ENCODE measurements around the gene NSUN5.
"Not testable (repeated sequence)": the region's sequence is repeated elsewhere in the genome, so short reads cannot be mapped to it uniquely, and the experiment has no call there.

NSUN5 gene

DNA sequence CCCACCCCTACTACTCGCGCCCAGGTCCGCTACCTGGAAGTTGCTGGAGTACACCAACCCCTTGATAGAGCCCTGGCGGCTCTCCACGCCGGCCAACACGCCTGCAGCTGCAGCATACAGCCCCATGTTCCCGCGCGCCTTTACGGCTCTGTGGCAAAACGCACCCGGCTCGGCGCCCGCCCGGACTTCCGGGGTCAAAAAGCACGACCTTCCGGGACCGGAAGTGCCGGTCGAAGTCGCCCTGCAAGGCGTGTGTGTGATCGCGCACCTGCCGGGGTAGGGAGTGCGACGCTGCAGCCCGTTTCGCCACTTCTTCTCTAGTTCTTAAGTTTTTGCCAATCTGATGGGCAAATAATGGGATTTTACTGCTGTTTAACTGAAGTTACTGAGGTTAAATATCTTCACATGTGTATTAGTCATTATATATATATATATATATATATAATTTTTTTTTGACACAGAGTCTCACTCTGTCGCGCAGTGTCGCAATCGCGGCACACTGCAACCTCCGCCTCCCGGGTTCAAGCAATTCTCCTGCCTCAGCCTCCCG, at the start of gene NSUN5:
NSUN5 (minus strand) TSS at position 162 of the 550 bp plus-strand sequence; CDS start at position 126, 36 bp downstream.
- peak; percentile 89 to 90 for DNase-seq

DNA sequence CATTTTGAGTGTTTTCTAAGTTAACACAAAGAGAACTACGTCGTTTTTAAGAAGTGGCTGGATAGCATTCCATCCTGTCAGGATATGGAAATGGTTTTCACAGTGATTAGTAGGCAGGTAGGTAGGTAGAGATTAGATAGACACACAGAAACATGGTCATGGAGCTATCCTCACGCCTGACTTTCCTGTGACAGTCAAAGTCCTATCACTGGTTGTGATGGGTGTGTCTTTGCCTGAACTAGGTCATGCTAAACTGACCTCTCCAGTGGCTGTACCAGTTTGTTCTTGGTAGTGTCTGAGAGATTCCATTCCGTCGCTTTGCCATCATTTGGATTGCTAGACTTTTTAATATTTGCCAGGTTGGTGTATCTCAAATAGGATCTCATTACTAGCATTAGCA, 47.5 kb upstream of the NSUN5 start:
- DNase-seq: no peak

DNA sequence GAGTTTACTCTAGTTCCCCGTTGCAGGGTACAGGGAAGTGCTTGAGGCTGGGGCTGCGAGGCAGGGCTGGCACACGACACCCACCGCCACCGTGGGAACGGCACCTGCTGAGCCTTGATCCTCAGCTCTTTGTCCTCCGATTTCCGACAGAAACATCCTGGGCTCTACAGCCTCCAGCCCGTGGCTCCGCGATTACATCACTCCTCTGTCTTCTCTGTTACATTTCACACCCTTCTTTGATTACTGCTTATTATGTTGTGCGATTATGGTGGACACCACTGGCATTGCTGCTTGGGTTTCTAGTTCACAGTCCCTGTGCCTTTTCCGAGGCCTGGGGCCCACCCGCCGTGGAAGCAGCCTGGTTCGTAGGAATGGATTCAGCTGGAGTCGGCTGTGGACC, 46.2 kb upstream of the NSUN5 start:
- no peak for DNase-seq

DNA sequence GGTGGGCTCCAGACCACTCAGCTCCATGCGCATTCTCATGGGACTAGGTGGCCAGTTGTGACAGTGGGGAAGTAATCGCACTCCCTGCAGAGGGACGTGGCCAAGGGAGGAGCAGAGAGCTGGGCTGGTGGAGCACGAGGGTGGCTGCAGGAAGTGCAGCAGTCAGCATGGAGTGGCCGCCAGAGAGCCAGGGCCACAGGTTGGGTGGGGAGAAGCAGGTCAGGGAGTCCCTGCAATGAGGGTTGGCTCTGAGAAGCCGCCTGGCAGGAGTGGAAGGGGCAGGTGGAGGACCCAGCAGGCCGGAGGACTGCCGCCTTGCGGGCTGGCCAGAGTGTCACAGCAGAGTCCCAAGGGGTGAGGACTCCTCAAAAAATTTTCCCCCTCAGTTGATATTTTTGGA, 45.6 kb upstream of the NSUN5 start:
- DNase-seq: no peak

DNA sequence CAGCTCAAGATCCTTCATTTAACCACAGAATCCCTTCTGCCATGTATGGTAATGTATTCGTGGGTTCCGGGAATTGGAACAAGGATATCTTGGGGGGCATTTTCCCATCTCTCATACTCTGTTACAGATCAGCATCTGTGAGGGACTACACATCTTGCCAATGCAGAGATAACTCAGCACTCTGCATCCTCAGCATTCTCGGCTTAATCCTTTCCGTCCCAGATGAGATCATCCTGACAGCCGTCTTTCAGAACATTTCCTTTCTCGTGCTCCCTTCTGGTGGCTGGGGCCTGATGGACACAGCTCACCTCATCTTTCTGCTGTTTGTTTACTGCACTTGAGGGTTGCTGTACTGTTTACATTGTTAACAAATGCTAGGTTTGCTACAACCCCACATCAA, 44.6 kb upstream of the NSUN5 start:
- DNase-seq: no peak

DNA sequence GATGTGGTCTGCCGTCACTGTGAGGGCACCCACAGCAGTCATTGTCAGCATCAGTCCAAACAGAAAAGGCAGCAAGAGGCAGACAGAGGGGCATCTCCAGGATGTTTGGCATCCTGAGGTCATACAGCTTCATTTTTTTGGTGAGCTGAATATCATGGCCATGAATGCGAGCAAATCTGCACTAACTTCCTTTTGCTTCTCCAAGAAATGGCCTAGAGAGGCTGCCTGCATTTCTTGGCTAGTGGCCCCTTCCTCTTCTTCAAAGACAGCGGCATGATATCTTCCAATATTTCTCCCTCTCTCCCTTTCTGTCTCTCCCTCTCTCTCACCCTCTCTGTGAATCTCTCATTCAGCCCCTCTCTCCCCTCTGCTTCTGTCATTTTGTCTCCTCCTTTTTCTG, 44.2 kb upstream of the NSUN5 start:
- no peak for DNase-seq

DNA sequence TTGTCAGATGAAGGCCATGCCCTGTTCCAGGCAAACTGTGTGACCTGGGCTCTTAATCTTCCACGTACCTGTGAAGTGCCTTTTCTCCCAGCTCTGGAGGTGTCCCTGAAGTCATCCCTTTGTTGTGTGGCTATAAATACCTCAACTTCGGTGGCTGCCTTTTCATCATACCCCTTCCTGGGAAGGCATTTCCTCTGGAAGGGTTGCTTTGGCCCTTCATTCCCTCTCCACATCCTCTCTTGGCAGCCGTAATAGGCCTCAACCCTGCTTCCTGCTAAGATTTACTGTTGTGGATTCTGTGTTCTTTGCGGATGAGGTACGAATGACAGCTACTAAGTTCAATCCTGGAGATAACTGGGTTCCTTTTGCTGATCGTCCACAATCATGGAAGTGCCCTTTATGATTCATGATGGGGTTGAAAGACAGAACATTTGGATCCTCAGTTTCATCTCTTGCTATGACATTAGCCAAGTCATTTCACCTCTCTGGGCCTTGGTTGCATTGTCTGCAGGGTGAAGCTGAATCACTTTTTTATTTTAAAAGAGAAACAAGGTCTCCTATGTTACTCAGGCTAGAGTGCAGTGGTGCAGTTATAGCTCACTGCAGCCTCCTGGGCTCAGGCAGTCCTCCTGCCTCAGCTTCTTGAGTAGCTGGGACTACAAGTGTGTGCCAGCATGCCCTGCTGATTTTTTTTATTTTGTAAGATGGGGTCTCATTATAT, 43.0 kb upstream of the NSUN5 start:
- no peak for DNase-seq

DNA sequence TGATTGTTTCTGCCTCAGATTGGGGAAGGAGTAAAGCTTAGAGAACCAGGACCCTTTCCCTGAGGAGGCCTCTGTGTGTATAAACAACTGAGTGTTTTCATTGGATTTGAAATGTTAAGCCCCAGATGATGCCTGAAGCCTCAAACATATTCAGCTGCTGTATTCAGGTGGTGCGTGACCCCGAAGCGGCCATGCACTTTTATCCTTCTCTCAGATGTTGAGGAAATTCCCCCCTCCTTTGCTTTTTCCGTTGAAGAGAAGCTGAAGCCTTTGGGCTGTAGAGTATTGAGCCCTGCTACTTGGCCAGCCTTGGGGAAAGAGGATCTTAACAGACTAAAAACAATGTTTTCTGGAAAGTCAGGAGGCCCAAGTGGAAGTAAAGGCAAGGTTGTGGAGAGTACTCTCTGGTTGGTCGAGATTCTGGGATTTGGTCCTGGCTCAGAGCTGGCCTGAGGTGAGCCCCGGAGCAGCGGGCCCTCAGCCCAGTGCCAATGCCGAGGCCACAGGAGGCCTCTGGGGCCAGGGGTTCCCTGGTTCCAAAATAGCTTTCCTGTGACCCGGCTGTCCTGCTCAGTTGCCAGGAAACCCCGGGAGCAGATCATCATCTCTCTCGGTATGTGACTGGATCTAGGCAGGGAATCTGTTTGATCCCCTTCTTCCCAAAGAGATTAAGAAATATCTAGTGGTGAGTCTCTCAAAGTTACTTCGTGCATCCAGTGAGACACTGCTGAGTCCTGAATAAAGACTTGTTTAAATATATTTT, 41.9 kb upstream of the NSUN5 start:
- DNase-seq: no peak

DNA sequence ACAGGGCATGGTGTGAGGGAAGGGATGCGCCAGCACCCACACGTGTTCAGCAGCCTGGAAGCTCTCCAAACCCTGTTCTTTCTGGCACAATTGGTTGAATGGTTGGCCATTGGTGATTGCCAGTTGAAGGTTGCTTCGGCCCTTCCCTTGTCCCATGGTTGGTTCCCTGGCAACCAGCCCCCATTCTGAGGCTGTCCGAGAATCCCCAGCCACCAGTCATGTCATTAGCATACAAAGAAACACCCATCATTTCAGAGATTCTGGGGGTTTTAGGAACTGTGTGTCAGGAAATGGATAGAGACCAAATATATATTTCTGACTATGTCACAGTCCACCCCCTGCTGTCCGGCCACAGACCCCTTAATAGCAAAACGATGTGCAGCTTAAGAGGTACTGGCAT, 41.1 kb upstream of the NSUN5 start:
- no peak for DNase-seq

DNA sequence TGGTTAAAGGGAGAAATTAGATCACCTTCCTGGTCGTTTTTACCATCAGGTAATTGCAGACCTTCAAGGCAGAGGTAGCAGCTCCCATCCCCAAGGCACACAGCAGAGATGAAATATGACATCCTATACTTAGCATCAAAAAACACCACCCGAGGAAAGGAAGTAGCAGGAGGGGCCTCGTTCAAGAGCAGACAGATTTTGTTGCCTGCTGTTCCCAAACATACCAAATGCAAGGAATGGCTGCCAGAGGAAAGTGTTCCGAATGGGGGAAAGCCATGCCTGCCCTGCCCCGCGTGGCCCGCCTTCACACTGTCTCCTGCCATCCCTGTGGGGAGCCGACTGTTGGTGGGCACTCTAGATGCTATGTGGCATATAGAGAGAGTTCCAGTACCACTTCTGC, 37.3 kb upstream of the NSUN5 start:
- DNase-seq: no peak

DNA sequence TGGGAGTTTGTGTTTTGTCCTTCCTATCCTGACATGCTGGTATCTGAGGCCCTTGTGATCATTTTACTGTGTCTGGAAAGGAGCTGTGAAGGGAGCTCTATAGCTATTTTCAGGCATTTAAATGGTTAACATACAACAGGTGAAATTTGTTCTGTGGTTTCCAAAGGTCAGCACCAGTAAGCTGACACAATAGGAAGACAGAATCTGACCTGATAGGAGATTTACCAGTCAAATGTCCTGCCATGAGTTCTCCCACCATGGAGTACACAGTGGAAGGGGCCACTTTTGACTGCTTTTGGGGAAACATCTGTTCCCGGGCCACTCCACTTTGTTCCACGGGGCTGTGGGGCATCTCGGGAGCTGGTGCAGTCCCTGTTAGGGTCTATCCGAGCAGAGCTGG, 36.9 kb upstream of the NSUN5 start:
- no peak for DNase-seq

DNA sequence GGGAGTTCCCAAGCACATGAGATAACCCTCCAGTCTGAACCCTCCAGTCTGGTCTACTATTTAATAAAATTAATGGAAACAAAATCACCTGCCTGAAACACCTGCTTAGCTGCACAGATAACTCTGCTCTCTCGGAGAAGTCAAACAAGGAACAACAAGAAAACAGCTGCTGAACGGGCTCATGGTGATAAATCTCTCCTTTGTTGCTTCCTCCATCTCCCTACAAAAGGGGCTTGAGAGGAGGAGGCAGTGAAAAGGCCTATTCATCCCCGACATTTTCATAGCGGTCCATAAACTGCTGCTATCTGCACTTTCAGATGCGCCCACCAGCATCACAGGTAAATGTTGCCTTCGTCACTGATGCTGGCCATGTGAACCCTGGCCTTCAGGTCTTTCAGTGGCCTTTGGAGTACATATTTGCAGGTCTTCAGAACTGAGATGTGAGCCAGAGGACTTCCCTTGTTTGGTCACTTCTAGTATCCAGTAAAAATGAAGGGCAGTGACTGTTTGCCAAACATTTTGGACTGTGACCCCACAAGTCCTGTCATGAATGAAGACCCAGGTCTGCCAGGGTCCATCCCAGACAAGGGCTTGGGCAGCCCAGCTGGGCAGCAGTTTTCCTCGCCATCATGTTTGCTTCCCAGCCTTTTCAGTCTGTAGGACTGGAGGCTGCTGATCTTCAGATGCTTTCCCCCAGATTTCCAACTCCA, 35.2 kb upstream of the NSUN5 start:
- no peak for DNase-seq

DNA sequence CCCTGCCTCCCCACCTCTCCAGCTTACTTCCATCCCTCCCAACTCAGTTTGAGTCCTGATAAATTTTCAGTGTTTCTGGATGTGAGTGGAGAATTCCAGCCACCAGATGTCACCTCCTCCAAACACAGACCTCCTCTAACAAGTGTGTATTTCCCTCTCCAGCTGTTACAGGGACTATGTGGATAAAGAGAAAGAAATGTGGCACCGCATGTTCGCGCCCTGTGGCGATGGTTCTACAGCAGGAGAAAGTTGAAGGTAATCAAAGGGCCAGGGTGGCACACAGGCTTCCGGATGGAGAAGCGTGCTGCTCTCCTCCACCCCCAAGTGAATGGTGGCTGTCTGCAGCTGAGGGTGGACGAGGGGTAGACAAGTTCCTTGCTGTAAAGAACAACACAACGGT, 34.0 kb upstream of the NSUN5 start:
- no peak for DNase-seq

DNA sequence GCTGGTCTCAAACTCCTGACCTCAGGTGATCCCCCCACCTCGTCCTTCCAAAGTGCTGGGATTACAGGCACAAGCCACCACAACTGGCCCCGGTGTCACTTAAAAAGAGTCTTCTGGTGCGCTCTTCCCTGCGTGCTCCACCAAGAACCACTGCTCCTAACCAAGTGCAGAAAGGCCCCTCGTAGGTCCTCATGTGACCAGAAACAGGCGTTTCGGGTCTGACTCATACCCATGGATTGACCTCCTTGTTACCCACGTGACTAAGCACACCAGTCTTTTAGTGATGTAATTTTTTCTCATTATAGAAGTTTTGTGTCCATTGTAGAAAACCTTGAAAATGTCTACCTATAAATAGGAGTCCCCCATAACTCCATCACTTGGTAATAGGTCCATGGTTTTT, 33.3 kb upstream of the NSUN5 start:
- peak in 1 of 2 donors; percentile 31 for DNase-seq

DNA sequence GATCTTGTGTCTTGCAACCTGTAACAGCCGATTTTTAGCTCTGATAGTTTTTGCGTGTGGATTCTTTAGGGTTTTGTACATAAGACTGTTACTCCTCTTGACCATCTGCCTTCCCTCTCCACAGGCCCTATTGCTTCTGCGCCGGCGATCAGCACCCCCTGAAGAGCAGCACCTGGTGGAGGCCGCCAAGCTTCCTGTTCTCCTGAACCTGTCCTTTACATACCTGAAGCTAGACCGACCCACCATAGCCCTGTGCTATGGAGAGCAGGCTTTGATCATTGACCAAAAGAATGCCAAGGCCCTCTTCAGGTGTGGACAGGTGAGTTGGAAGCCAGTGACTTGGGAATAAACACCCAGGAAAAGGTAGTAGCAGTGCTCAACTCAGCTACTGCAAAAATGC, 31.9 kb upstream of the NSUN5 start:
- DNase-seq: no peak

DNA sequence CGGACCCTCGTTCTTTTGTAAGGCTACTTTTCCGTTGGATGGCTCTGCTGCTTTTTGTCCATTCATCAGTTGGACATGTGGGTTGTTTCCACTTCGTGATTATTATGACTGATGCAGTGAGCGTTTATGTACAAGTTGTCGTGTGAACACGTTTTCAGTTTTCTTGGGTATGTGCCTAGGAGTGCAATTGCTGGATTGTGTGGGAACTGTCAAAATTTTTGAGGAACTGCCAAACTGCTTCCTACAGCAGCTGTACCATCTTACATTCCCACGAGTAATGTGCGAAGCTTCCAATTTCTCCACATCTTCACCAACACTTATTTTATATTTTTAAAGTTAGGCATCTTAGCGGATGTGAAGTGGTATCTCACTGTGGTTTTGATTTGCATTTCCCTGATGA, 29.7 kb upstream of the NSUN5 start:
- DNase-seq: no peak

DNA sequence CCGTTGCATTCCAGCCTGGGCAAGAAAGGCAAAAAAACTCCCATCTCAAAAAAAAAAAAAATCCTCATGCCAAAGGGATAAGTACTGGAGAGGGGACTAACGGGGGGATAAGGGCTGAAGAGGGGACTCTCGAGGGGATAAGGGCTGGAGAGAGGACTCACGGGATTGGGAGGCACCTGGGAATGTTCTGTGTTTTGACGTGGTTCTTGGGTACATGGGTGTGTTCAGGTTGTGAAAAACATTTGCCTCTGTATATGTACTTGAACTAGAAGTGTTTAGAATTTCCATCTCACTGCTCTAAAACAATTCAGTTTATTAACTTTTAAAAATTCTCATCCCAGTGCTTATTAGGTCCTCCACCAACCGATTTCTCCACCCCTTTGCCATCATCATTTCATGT, 23.8 kb upstream of the NSUN5 start:
- DNase-seq: no peak

DNA sequence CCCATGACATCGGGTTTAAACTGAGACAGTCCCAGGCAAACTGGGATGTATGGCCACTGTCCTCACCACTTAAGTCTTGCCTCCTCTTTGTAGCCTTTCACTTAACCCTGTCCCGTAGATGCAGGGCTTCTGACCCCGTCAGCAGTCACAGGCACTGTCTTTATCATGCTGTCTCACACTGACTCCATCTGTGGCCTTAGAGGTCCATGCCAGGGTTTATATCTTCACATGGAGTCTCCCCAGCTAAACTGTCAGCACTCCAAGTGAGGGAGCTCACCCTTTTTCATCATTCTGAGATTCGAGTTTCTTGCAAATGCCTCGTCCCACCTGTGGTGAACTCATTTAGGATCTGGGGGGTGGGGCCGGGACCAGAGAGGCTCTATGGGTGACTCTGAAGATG, 22.1 kb upstream of the NSUN5 start:
- no peak for DNase-seq

DNA sequence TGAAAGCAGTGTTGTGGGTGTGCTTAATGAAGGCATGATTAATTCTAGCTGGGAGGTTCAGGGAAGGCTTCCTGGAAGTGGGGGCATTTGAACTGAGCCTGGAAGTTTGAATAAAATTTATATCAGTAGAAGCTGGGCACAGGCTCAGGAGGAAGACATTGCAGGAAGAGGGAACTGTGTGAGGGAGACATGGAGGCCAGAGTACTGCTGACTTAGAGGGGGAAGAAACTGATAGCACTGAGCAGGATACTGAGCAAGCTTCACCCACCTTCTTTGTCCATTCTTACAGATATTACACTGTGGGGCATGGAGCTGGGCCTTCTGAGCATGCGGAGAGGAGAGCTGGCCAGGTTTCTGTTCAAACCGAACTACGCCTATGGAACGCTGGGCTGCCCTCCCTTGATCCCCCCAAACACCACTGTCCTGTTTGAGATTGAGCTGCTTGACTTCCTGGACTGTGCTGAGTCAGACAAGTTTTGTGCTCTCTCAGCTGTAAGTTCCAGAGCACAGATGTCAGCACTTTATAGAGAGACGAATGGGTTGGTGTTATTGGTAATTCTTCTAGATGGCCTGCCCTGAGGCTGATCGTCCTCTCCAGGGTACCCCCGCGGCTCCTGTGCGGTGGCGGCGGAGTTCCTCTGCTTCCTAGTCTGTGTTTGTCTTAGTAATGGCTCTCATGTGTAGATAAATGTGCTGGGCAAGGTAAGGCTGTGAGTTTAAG, 21.4 kb upstream of the NSUN5 start:
- no peak for DNase-seq

DNA sequence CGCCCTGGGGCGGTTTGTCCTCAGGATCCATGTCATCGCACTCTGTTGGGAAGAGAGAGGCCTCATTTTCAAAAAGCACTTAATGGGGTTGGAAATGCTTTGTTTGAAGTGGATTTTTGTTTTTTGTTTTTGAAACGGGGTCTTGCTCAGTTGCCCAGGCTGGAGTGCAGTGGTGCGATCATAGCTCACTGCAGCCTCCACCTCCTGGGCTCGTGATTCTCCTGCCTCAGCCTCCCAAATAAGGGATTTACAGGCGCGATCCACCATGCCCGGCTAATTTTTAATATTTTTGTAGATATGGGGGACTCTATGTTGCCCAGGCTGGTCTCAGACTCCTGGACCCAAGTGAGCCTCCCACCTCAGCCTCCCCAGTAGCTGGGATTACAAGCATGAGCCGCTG, 20.1 kb upstream of the NSUN5 start:
- DNase-seq: no peak

DNA sequence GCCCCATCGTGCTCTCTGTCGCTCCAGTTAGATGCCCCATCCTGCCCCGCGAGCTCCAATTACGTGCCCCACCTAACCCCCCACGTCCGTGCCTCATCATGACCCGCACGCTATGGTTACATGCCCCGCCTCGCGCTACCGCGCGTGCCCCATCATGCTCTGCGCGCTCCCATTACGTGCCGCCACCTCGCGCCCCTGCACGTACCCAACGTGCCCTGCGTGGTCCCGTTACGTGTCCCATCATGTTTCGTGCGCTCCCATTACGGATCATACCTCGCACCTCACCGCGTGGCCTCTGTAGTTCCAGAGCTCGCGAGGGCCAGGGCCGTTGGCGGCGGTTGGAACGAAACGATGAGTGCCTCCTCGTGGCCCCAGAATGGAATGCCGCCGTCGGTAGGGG, 19.3 kb upstream of the NSUN5 start, which contains the start of the genes FKBP6 and TRIM50:
FKBP6 (plus strand) TSS at position 240 of the 400 bp plus-strand sequence. CDS start 268 bp downstream, outside the sequence.
TRIM50 (minus strand) TSS at position 161 of the 400 bp plus-strand sequence. CDS start 3,295 bp downstream, outside the sequence.
- DNase-seq: not testable (repeated sequence)

DNA sequence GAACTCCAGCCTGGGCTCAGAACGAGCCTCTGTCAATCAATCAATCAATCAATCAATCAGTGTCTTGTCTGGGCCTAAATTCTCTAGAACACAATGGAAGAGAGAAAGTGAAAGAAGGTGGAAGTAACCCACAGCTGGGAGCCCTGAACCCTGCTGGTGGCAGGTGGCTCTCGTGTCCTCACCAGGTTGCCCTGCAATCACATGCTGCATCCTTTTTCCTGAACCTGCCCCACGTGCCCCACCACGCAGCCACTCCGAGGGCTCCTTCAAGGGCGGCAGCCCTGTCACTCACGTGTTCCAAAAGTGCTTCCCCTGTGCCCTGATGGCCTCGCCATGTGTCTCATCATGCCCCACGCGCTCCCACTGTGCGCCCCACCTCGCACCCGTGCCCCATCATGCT, 18.8 kb upstream of the NSUN5 start:
- not testable (repeated sequence) for DNase-seq

DNA sequence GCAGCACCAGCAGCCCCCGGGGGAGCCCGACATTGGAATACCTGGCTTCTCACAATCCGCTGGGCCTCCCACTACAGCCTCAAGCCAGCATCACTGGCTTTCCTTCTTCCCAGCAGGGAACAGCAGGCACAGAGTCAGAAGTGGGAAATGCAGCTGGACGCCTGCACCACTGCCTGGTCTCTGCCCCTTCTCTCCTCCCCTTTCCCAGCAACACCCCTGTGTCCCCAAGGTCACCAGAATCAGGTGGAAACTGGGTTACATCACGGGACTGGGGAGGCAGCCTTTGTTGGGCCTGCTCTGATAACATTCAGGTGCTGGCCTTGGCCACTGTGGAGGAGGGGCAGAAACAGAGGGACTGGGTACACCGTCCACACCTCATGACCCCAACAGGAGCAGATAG, 16.8 kb upstream of the NSUN5 start:
- DNase-seq: not testable (repeated sequence)
